Stomach smooth muscle (tissue), 2 donors: ENCODE results near the gene SHANK3.
"Not testable (repeated sequence)": the region's sequence is repeated elsewhere in the genome, so short reads cannot be mapped to it uniquely, and the experiment has no call there.

Source experiments
- H3K27ac ChIP-seq: one replicate; pipeline ENCODE4 v1.7.0; 2013; ENCODE audit warnings: mild to moderate bottlenecking, low read length, inconsistent platforms
- H3K27me3 ChIP-seq, 2 donors: one replicate each; pipeline ENCODE4 v1.7.0; 2013; ENCODE audit warnings: low read length in 2 of 2; ENCODE audit not compliant: insufficient read depth in 2 of 2, control insufficient read depth in 1 of 2
- H3K36me3 ChIP-seq, 2 donors: one replicate each; pipeline ENCODE4 v1.7.0; 2013; ENCODE audit warnings: low read length in 2 of 2; ENCODE audit not compliant: control insufficient read depth in 2 of 2, insufficient read depth in 2 of 2
- H3K4me1 ChIP-seq: one replicate; pipeline ENCODE4 v1.7.0; 2013; ENCODE audit warnings: low read length; ENCODE audit not compliant: control insufficient read depth, insufficient read depth
- H3K4me3 ChIP-seq, 2 donors: one replicate each; pipeline ENCODE4 v1.7.0; 2013; ENCODE audit warnings: low read length in 2 of 2
- H3K9ac ChIP-seq, 2 donors: one replicate each; pipeline ENCODE4 v1.7.0; 2013; ENCODE audit warnings: low read length in 2 of 2, mild to moderate bottlenecking in 1 of 2
- H3K9me3 ChIP-seq, 2 donors: one replicate each; pipeline ENCODE4 v1.7.0; 2013; ENCODE audit warnings: low read length in 2 of 2; ENCODE audit not compliant: control insufficient read depth in 2 of 2
- donor health status: healthy.
- donor health status: Pancreatic carcinoma.

The SHANK3 gene

GRCh38 chr22:50633086-50633485 is 39.5 kb upstream of the SHANK3 start:
- H3K4me3 ChIP-seq: no peak overlapping the region
- H3K27me3 ChIP-seq: no peaks in the 10 kb centered on the region
- no peak overlapping the region for H3K27ac ChIP-seq
- no peak overlapping the region for H3K9ac ChIP-seq
- peaks cover 9% of the 10 kb centered on the region for H3K4me1 ChIP-seq
- no peaks in the 10 kb centered on the region for H3K9me3 ChIP-seq
- no peaks in the 10 kb centered on the region for H3K36me3 ChIP-seq

GRCh38 chr22:50633771-50634170 is 38.9 kb upstream of the SHANK3 start:
- no peak overlapping the region for H3K27ac ChIP-seq
- H3K27me3 ChIP-seq: no peaks in the 10 kb centered on the region
- H3K36me3 ChIP-seq: no peaks in the 10 kb centered on the region
- H3K4me3 ChIP-seq: no peak overlapping the region
- H3K4me1 ChIP-seq: peaks cover 3% of the 10 kb centered on the region
- H3K9me3 ChIP-seq: no peaks in the 10 kb centered on the region
- no peak overlapping the region for H3K9ac ChIP-seq

- H3K9ac ChIP-seq: no peak overlapping the region
- no peaks in the 10 kb centered on the region for H3K36me3 ChIP-seq
- H3K4me1 ChIP-seq: no peaks in the 10 kb centered on the region
- no peak overlapping the region for H3K4me3 ChIP-seq
- no peak overlapping the region for H3K27ac ChIP-seq
- no peaks in the 10 kb centered on the region for H3K9me3 ChIP-seq
- no peaks in the 10 kb centered on the region for H3K27me3 ChIP-seq
Observed at GRCh38 chr22:50635591-50635990, 37.0 kb upstream of the SHANK3 start.

- H3K36me3 ChIP-seq, H3K4me1 ChIP-seq, H3K9ac ChIP-seq, H3K27ac ChIP-seq, H3K4me3 ChIP-seq, H3K9me3 ChIP-seq: not testable (repeated sequence)
- peaks cover 14 to 24% of the 10 kb centered on the region in 2 donors for H3K27me3 ChIP-seq
Observed at GRCh38 chr22:50640296-50640695, 32.3 kb upstream of the SHANK3 start.

GRCh38 chr22:50640857-50641647 is 31.6 kb upstream of the SHANK3 start:
- no peak overlapping the region for H3K9ac ChIP-seq
- peaks cover 4% of the 10 kb centered on the region for H3K4me1 ChIP-seq
- H3K4me3 ChIP-seq: no peak overlapping the region
- H3K27ac ChIP-seq: no peak overlapping the region
- no peaks in the 10 kb centered on the region for H3K36me3 ChIP-seq
- H3K27me3 ChIP-seq: peaks cover 19 to 27% of the 10 kb centered on the region in 2 donors
- H3K9me3 ChIP-seq: no peaks in the 10 kb centered on the region

- Histone ChIP-seq H3K9me3 (no peaks in the 10 kb centered on the region), H3K4me3 (no peak overlapping the region), H3K9ac (no peak overlapping the region), H3K27me3 (peaks cover 19 to 27% of the 10 kb centered on the region in 2 donors), H3K36me3 (no peaks in the 10 kb centered on the region), H3K4me1 (peaks cover 4% of the 10 kb centered on the region), H3K27ac (no peak overlapping the region)
Observed at GRCh38 chr22:50641696-50642607, 30.7 kb upstream of the SHANK3 start.

GRCh38 chr22:50643021-50643820 is 29.4 kb upstream of the SHANK3 start:
- H3K27ac ChIP-seq, H3K36me3 ChIP-seq, H3K4me1 ChIP-seq, H3K4me3 ChIP-seq, H3K9ac ChIP-seq, H3K9me3 ChIP-seq: not testable (repeated sequence)
- peaks cover 19 to 27% of the 10 kb centered on the region in 2 donors for H3K27me3 ChIP-seq

- H3K27me3 ChIP-seq: peaks cover 19 to 27% of the 10 kb centered on the region in 2 donors
Observed at GRCh38 chr22:50643821-50644101, 28.9 kb upstream of the SHANK3 start.

GRCh38 chr22:50653256-50653655 is 19.4 kb upstream of the SHANK3 start:
- no peak overlapping the region for H3K27ac ChIP-seq
- no peak overlapping the region for H3K9ac ChIP-seq
- no peaks in the 10 kb centered on the region for H3K4me1 ChIP-seq
- no peaks in the 10 kb centered on the region for H3K36me3 ChIP-seq
- H3K9me3 ChIP-seq: no peaks in the 10 kb centered on the region
- no peak overlapping the region for H3K4me3 ChIP-seq
- H3K27me3 ChIP-seq: peaks cover 3 to 8% of the 10 kb centered on the region in 2 donors

More at GRCh38 chr22:50643821-50644101, 28.9 kb upstream of the SHANK3 start:
- H3K9me3 ChIP-seq, H3K27ac ChIP-seq, H3K4me3 ChIP-seq, H3K4me1 ChIP-seq, H3K36me3 ChIP-seq, H3K9ac ChIP-seq: not testable (repeated sequence)

- H3K36me3 ChIP-seq, H3K27ac ChIP-seq, H3K4me3 ChIP-seq, H3K9me3 ChIP-seq, H3K27me3 ChIP-seq, H3K4me1 ChIP-seq, H3K9ac ChIP-seq: not testable (repeated sequence)
Observed at GRCh38 chr22:50654664-50655063, 18.0 kb upstream of the SHANK3 start.
